WTC11 (cell line): Measurements from ENCODE around the gene KBTBD2.

ENCODE experiments used
- ESRRA ChIP-seq: sonication (generic); formaldehyde crosslinking; IDR thresholded peaks from 2 replicates; pipeline ENCODE4 v1.8.1; 2022; ENCODE audit warnings: mild to moderate bottlenecking, missing genetic modification reagents, borderline replicate concordance
- IRF2 ChIP-seq: sonication (generic); formaldehyde crosslinking; IDR thresholded peaks from 2 replicates; pipeline ENCODE4 v1.8.0; 2022; ENCODE audit warnings: low read depth, missing genetic modification reagents, borderline replicate concordance
- KAT7 ChIP-seq: sonication (generic); formaldehyde crosslinking; IDR thresholded peaks from 2 replicates; pipeline ENCODE4 v1.8.1; 2023; ENCODE audit warnings: missing genetic modification reagents, mild to moderate bottlenecking, borderline replicate concordance
- TCF7 ChIP-seq: sonication (generic); formaldehyde crosslinking; IDR thresholded peaks from 2 replicates; pipeline ENCODE4 v1.8.0; 2022; ENCODE audit warnings: mild to moderate bottlenecking, low read depth, missing genetic modification reagents, moderate library complexity
- ZNF121 ChIP-seq: sonication (generic); formaldehyde crosslinking; IDR thresholded peaks from 2 replicates; pipeline ENCODE4 v1.8.0; 2023; ENCODE audit warnings: missing genetic modification reagents
- ZNF219 ChIP-seq: sonication (generic); formaldehyde crosslinking; IDR thresholded peaks from 2 replicates; pipeline ENCODE4 v1.8.0; 2023; ENCODE audit warnings: missing genetic modification reagents, mild to moderate bottlenecking, borderline replicate concordance
- ZNF263 ChIP-seq: sonication (generic); formaldehyde crosslinking; IDR thresholded peaks from 2 replicates; pipeline ENCODE4 v1.8.1; 2022; ENCODE audit warnings: low read depth, mild to moderate bottlenecking, moderate library complexity, missing genetic modification reagents
- ZNF396 ChIP-seq: fragments of 250-450 bp; sonication (Bioruptor Pico); IDR thresholded peaks from 2 replicates; pipeline ENCODE4 v1.8.0; 2021; ENCODE audit warnings: mild to moderate bottlenecking, moderate library complexity, borderline replicate concordance
- ZNF671 ChIP-seq: fragments of 250-450 bp; sonication (Bioruptor Pico); IDR thresholded peaks from 2 replicates; pipeline ENCODE4 v1.8.0; 2021; ENCODE audit warnings: mild to moderate bottlenecking
- ZSCAN18 ChIP-seq: fragments of 250-450 bp; sonication (Bioruptor Pico); IDR thresholded peaks from 2 replicates; pipeline ENCODE4 v2.1.2; 2022; ENCODE audit warnings: mild to moderate bottlenecking, moderate library complexity
- TF ChIP-seq, protein P1 (sequence below): sonication (generic); formaldehyde crosslinking; IDR thresholded peaks from 2 replicates; pipeline ENCODE4 v1.8.1; 2022; ENCODE audit warnings: mild to moderate bottlenecking, missing genetic modification reagents, moderate library complexity, borderline replicate concordance
- TF ChIP-seq, protein P2 (sequence below): fragments of 200-600 bp; IDR thresholded peaks from 2 replicates; pipeline ENCODE4 v1.8.0; 2022; ENCODE audit warnings: antibody characterized with exemption
- TF ChIP-seq, protein P3 (sequence below): sonication (generic); formaldehyde crosslinking; IDR thresholded peaks from 2 replicates; pipeline ENCODE4 v1.8.1; 2022; ENCODE audit warnings: missing genetic modification reagents, borderline replicate concordance
- TF ChIP-seq, protein P4 (sequence below): sonication (generic); formaldehyde crosslinking; conservative IDR thresholded peaks from 2 replicates; pipeline ENCODE4 v1.8.1; 2023; ENCODE audit warnings: mild to moderate bottlenecking, low read depth, missing genetic modification reagents, moderate library complexity

DNA sequence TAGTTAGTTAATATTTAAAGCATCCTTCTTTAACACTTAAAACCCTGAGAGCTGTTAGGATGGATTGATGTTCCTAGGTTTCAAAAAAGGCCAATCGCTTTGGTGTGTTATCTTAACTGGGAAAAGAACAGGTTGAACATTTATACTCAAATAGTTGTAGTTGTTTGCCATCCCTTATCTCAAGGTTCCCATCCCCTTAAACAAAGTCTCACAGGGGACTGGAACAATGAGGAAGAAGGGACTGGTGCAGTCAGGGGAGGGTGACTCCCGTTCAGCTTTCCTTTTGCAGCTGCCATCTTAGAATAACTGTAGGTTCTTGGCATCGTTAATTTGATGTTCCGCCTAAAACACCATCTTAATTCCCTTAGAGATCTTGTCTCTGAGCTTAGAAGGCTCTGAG, 2.6 kb upstream of the KBTBD2 start:
- TF ChIP-seq IRF2 (CRISPR knock-in tag) (no peak), KAT7 (no peak), ESRRA (CRISPR knock-in tag) (no peak), ZSCAN18 (CRISPR knock-in tag) (no peak), ZNF219 (CRISPR knock-in tag) (no peak), TCF7 (no peak), ZNF396 (no peak), ZNF121 (no peak), ZNF263 (CRISPR knock-in tag) (no peak), ZNF671 (CRISPR knock-in tag) (no peak)
- TF ChIP-seq, protein P1, sequence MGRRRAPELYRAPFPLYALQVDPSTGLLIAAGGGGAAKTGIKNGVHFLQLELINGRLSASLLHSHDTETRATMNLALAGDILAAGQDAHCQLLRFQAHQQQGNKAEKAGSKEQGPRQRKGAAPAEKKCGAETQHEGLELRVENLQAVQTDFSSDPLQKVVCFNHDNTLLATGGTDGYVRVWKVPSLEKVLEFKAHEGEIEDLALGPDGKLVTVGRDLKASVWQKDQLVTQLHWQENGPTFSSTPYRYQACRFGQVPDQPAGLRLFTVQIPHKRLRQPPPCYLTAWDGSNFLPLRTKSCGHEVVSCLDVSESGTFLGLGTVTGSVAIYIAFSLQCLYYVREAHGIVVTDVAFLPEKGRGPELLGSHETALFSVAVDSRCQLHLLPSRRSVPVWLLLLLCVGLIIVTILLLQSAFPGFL (CRISPR knock-in tag) = no peak
- TF ChIP-seq, protein P2, sequence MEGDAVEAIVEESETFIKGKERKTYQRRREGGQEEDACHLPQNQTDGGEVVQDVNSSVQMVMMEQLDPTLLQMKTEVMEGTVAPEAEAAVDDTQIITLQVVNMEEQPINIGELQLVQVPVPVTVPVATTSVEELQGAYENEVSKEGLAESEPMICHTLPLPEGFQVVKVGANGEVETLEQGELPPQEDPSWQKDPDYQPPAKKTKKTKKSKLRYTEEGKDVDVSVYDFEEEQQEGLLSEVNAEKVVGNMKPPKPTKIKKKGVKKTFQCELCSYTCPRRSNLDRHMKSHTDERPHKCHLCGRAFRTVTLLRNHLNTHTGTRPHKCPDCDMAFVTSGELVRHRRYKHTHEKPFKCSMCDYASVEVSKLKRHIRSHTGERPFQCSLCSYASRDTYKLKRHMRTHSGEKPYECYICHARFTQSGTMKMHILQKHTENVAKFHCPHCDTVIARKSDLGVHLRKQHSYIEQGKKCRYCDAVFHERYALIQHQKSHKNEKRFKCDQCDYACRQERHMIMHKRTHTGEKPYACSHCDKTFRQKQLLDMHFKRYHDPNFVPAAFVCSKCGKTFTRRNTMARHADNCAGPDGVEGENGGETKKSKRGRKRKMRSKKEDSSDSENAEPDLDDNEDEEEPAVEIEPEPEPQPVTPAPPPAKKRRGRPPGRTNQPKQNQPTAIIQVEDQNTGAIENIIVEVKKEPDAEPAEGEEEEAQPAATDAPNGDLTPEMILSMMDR = no peak
- TF ChIP-seq, protein P3, sequence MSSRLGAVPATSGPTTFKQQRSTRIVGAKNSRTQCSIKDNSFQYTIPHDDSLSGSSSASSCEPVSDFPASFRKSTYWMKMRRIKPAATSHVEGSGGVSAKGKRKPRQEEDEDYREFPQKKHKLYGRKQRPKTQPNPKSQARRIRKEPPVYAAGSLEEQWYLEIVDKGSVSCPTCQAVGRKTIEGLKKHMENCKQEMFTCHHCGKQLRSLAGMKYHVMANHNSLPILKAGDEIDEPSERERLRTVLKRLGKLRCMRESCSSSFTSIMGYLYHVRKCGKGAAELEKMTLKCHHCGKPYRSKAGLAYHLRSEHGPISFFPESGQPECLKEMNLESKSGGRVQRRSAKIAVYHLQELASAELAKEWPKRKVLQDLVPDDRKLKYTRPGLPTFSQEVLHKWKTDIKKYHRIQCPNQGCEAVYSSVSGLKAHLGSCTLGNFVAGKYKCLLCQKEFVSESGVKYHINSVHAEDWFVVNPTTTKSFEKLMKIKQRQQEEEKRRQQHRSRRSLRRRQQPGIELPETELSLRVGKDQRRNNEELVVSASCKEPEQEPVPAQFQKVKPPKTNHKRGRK (CRISPR knock-in tag) = no peak
- TF ChIP-seq, protein P4, sequence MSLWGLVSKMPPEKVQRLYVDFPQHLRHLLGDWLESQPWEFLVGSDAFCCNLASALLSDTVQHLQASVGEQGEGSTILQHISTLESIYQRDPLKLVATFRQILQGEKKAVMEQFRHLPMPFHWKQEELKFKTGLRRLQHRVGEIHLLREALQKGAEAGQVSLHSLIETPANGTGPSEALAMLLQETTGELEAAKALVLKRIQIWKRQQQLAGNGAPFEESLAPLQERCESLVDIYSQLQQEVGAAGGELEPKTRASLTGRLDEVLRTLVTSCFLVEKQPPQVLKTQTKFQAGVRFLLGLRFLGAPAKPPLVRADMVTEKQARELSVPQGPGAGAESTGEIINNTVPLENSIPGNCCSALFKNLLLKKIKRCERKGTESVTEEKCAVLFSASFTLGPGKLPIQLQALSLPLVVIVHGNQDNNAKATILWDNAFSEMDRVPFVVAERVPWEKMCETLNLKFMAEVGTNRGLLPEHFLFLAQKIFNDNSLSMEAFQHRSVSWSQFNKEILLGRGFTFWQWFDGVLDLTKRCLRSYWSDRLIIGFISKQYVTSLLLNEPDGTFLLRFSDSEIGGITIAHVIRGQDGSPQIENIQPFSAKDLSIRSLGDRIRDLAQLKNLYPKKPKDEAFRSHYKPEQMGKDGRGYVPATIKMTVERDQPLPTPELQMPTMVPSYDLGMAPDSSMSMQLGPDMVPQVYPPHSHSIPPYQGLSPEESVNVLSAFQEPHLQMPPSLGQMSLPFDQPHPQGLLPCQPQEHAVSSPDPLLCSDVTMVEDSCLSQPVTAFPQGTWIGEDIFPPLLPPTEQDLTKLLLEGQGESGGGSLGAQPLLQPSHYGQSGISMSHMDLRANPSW (CRISPR knock-in tag) = no peak
